GM12865 (cell line): ENCODE measurements around the gene GAREM1.
"Not testable (repeated sequence)": the region's sequence is repeated elsewhere in the genome, so short reads cannot be mapped to it uniquely, and the experiment has no call there.

Source experiments
- DNase-seq: peaks from one replicate; pipeline ENCODE4 v3.0.0; 2010; ENCODE audit warnings: low read depth
- H3K4me3 ChIP-seq: 2 replicates; pipeline ENCODE4 v1.5.1; 2011; ENCODE audit warnings: mild to moderate bottlenecking, low read depth, low read length, control low read depth
- CTCF ChIP-seq: IDR thresholded peaks from 2 replicates; pipeline ENCODE4 v1.5.1; 2011; ENCODE audit warnings: low read length, control low read depth, low read depth, inconsistent platforms; ENCODE audit not compliant: insufficient read depth; ENCODE audit errors: missing control alignments

The GAREM1 gene

GRCh38 chr18:32293107-32293506, 177.6 kb downstream of the GAREM1 start:
- H3K4me3 ChIP-seq: no peak overlapping the region
- TF ChIP-seq CTCF: no peak
- DNase-seq: no peak

DNA sequence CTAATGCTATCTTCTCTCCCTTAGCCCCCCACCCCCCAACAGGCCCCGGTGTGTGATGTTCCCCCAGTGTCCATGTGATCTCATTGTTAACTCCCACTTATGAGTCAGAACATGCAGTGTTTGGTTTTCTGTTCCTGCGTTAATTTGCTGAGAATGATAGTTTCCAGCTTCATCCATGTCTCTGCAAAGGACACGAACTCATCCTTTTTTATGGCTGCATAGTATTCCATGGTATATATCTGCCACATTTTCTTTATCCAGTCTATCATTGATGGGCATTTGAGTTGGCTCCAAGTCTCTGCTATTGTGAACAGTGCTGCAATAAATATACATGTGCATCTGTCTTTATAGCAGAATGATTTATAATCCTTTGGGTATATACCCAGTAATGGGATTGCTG, 179.1 kb downstream of the GAREM1 start:
- not testable (repeated sequence) for H3K4me3 ChIP-seq, DNase-seq

GRCh38 chr18:32290810-32291209, 179.9 kb downstream of the GAREM1 start:
- no peak overlapping the region for H3K4me3 ChIP-seq
- no peak for DNase-seq
- TF ChIP-seq CTCF: no peak

- peak; percentile 60 for TF ChIP-seq CTCF
- DNase-seq: peak; percentile 58
- no peak overlapping the region for H3K4me3 ChIP-seq
Measured at GRCh38 chr18:32289483-32290075, 181.1 kb downstream of the GAREM1 start.

- no peak for TF ChIP-seq CTCF
- H3K4me3 ChIP-seq: no peak overlapping the region
- DNase-seq: no peak
Measured at GRCh38 chr18:32287873-32288272, 182.8 kb downstream of the GAREM1 start.

GRCh38 chr18:32287249-32287648, 183.4 kb downstream of the GAREM1 start:
- no peak for TF ChIP-seq CTCF
- H3K4me3 ChIP-seq: no peak overlapping the region
- no peak for DNase-seq

- H3K4me3 ChIP-seq: no peak overlapping the region
- no peak for TF ChIP-seq CTCF
- DNase-seq: no peak
Measured at GRCh38 chr18:32286749-32287148, 183.9 kb downstream of the GAREM1 start.

DNA sequence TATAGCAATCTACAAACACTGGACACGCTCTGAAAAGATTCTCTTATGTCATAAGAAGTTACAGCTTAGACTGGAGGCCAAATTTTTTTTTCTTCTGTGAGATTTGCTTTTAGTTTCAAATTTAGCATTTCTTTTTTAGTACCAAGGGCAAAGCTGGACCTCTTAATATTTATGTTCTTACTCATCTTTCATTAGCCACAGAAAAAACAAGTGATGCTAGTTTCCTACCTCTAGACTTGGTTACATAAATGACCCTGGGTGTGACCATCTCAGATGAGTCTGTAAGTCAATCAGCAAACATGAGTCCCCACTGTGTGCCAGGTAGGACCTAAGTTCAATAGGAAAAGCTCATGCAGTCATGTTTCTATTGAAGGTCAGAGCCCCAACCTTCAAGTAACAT, 186.4 kb downstream of the GAREM1 start:
- no peak overlapping the region for H3K4me3 ChIP-seq
- TF ChIP-seq CTCF: no peak
- DNase-seq: no peak
